Erythroblast (primary cell): Measurements from ENCODE around the gene AGBL4.

Experiments used
- GATA1 ChIP-seq: IDR thresholded peaks from 2 replicates; pipeline ENCODE4 v1.6.1; 2011; ENCODE audit warnings: low read depth, mild to moderate bottlenecking, control low read depth, low read length, moderate library complexity
- POLR2A ChIP-seq: IDR thresholded peaks from 2 replicates; pipeline ENCODE4 v1.6.1; 2011; ENCODE audit warnings: mild to moderate bottlenecking, low read length

DNA sequence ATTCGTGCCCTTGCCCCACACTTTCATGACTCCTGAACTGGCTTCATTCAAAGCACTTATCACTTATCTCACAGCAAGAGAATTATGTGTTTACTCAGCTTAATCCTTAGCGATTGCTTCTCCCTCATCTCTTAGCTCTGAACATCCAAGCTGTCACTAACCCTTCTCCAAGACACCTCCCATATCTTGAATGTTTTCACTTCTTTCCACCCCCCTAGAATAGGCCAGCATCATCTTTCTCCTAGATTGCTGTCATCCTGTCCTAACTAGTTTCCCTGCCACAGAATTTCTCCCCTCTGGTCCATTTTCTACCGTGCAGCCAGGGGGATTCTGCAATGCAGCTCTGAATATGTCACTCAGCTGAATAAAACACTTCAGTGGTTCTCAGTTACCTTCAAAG, 1483.2 kb downstream of the AGBL4 start:
- TF ChIP-seq POLR2A (no peak), GATA1 (no peak)
